ENCODE data around the gene ENG. TPM values are rescaled to one million over a fixed set of nuclear protein-coding genes. Genes with fewer than 3 reads are reported as not detected.

ENG gene
- total RNA-seq, 1 donor: 60.8 TPM

DNA sequence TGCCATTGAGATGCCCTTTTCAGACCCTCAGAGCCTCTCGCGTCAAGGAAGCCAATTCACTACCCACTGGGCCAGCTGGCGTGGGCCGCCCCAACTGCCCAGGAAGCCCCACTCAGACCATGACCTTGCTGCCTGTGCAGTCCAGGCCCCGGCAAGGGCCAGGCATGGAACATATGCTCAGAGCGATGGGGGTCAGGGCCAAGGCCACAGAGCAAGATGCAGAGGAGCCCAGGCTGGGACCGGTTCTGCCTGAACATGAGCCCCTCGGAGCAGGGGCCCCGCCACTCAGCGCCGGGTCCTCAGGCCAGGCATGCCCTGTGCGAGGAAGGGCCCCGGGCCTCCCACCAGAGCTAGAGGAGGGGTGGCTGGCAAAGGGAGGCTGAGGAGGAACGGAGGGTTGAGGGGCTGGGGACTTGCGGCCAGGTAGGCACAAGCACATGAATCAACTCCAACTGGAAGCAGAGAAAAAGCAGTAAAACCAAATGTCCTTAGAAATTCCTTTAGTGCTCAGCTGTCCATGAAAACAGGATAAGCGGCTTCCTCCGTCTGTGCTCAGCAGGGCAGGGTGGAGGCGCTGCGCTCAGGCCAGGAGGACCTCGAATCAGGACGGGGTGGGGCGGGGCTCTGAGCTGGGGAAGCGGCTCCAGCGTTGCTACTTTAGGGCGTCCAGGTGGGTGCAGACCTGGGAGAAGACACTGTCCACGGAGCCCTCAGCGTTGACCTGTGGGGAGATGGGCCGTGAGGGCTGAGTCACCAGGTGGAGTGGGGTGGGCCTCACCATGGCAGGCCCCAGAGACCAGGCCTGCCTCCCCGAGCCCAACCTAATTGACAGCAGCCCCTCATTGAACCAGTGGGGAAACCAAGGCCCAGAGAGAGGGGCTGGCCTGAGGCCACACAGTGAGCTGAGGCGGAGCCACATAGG lies 13.2 kb upstream of the ENG start:
- Histone ChIP-seq H3K9me3 (ENCODE audit: low read depth, low read length) (no peaks in the 10 kb centered on the region), H2AFZ (ENCODE audit: low read length) (no peak overlapping the region), H3K4me2 (ENCODE audit: insufficient read depth, low read length) (no peak overlapping the region), H3K27ac (ENCODE audit: low read depth, low read length) (no peak overlapping the region), H3K36me3 (ENCODE audit: insufficient read depth, low read length) (peaks cover 40% of the 10 kb centered on the region), H3K79me2 (ENCODE audit: insufficient read depth, low read length) (no peaks in the 10 kb centered on the region), H3K4me3 (ENCODE audit: insufficient read depth, low read length) (no peak overlapping the region), H3K27me3 (ENCODE audit: insufficient read depth, low read length) (no peaks in the 10 kb centered on the region), H4K20me1 (ENCODE audit: insufficient read depth, low read length) (no peaks in the 10 kb centered on the region), H3K4me1 (ENCODE audit: insufficient read depth, low read length) (peaks cover 15% of the 10 kb centered on the region)
- peak; percentile 55 for DNase-seq (ENCODE audit: insufficient read length, low spot score, missing footprints)
- TF ChIP-seq, protein P1, sequence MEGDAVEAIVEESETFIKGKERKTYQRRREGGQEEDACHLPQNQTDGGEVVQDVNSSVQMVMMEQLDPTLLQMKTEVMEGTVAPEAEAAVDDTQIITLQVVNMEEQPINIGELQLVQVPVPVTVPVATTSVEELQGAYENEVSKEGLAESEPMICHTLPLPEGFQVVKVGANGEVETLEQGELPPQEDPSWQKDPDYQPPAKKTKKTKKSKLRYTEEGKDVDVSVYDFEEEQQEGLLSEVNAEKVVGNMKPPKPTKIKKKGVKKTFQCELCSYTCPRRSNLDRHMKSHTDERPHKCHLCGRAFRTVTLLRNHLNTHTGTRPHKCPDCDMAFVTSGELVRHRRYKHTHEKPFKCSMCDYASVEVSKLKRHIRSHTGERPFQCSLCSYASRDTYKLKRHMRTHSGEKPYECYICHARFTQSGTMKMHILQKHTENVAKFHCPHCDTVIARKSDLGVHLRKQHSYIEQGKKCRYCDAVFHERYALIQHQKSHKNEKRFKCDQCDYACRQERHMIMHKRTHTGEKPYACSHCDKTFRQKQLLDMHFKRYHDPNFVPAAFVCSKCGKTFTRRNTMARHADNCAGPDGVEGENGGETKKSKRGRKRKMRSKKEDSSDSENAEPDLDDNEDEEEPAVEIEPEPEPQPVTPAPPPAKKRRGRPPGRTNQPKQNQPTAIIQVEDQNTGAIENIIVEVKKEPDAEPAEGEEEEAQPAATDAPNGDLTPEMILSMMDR (IDR thresholded peaks at IDR 0.05; ENCODE audit: extremely low read depth, low read depth, low read length): no peak

DNA sequence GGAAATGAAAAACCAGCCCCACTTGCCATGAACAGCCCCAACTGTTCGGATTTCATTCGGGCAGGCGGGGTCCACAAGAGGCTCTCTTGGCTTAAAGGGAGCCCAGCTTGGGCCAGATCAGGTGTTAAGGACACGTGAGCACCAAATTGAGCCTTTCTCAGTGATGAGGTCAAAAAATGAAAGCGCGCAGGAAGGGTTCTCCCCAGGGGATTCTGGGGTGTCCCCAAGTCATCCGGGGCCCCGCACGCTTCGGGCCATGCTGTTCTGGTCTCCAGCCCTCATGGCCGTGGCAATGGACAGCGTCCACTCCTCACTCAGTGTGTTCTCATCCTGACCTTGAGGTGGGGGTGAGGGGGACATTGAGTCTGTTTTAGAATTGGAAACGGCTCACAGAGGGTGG lies 12.1 kb upstream of the ENG start:
- Histone ChIP-seq H3K4me3 (ENCODE audit: insufficient read depth, low read length) (no peak overlapping the region), H4K20me1 (ENCODE audit: insufficient read depth, low read length) (no peaks in the 10 kb centered on the region), H3K79me2 (ENCODE audit: insufficient read depth, low read length) (no peaks in the 10 kb centered on the region), H3K27me3 (ENCODE audit: insufficient read depth, low read length) (no peaks in the 10 kb centered on the region), H3K9me3 (ENCODE audit: low read depth, low read length) (no peaks in the 10 kb centered on the region), H3K27ac (ENCODE audit: low read depth, low read length) (no peak overlapping the region), H3K4me1 (ENCODE audit: insufficient read depth, low read length) (peaks cover 7% of the 10 kb centered on the region), H2AFZ (ENCODE audit: low read length) (no peak overlapping the region), H3K36me3 (ENCODE audit: insufficient read depth, low read length) (peaks cover 34% of the 10 kb centered on the region), H3K4me2 (ENCODE audit: insufficient read depth, low read length) (no peak overlapping the region)
- TF ChIP-seq, protein P1 (IDR thresholded peaks at IDR 0.05; ENCODE audit: extremely low read depth, low read depth, low read length): no peak
- DNase-seq (ENCODE audit: insufficient read length, low spot score, missing footprints): peak; percentile 62

DNA sequence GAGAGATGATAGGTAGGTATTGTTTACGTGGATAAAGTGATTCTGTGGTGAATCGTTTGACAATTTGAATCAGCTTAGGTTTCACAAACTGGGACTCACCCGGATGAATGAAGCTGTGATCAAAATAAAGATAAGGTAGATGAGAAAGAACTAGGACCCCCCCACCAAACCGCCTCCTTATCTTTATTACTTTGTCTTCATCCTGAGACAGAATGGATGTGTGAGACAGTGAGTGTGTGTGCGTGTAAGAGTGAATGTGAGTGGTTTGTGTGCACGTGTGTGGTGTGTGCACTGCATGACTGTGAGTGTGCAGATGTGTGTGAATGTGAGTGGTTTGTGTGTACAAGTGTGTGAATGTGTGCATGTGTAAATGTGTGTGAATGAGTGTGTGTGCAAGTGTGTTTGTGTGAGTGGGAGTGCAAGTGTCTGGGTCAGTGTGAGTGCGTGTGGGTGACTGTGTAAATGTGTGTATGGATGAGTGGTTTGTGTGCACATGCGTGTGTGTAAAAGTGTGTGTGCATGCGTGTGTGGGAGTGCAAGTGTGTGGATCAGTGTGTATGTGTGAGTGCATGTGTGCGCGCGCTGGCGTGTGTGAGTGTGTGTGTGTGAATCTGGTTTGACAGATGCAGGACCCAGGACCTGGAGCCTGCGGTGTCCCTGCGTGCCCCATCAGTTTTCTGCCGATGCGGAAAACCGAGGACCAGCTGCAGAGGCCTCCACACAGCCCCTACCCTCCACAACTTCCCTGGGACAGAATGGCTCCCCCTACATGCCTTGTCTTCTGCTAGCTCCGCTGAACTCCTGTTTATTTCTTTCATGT lies 11.4 kb upstream of the ENG start:
- H3K4me1 ChIP-seq (ENCODE audit: insufficient read depth, low read length): no peaks in the 10 kb centered on the region
- no peaks in the 10 kb centered on the region for H3K9me3 ChIP-seq (ENCODE audit: low read depth, low read length)
- H3K27ac ChIP-seq (ENCODE audit: low read depth, low read length): no peak overlapping the region
- no peak overlapping the region for H2AFZ ChIP-seq (ENCODE audit: low read length)
- TF ChIP-seq, protein P1 (IDR thresholded peaks at IDR 0.05; ENCODE audit: extremely low read depth, low read depth, low read length): no peak
- H4K20me1 ChIP-seq (ENCODE audit: insufficient read depth, low read length): no peaks in the 10 kb centered on the region
- H3K4me3 ChIP-seq (ENCODE audit: insufficient read depth, low read length): no peak overlapping the region
- peak; percentile 42 for DNase-seq (ENCODE audit: insufficient read length, low spot score, missing footprints)
- no peak overlapping the region for H3K4me2 ChIP-seq (ENCODE audit: insufficient read depth, low read length)
- H3K79me2 ChIP-seq (ENCODE audit: insufficient read depth, low read length): no peaks in the 10 kb centered on the region
- H3K27me3 ChIP-seq (ENCODE audit: insufficient read depth, low read length): no peaks in the 10 kb centered on the region
- H3K36me3 ChIP-seq (ENCODE audit: insufficient read depth, low read length): peaks cover 27% of the 10 kb centered on the region

DNA sequence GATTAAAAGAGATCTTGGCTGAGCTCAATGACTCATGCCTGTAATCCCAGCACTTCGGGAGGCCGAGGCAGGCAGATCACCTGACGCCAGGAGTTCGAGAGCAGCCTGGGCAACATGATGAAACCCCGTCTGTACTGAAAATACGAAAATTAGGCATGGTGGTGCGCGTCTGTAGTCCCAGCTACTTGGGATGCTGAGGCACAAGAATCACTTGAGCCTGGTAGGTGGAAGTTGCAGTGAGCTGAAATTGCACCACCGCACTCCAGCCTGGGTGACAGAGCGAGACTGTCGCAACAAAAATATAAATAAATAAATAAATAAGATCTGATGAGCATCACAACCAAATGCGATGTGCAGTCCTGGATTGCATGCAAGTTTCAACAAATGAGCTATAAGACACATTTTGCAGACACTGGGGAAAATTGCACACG lies 8.7 kb upstream of the ENG start:
- peaks cover 6% of the 10 kb centered on the region for H3K4me1 ChIP-seq (ENCODE audit: insufficient read depth, low read length)
- H3K27ac ChIP-seq (ENCODE audit: low read depth, low read length): no peak overlapping the region
- no peaks in the 10 kb centered on the region for H3K9me3 ChIP-seq (ENCODE audit: low read depth, low read length)
- H4K20me1 ChIP-seq (ENCODE audit: insufficient read depth, low read length): no peaks in the 10 kb centered on the region
- H3K36me3 ChIP-seq (ENCODE audit: insufficient read depth, low read length): peaks cover 8% of the 10 kb centered on the region
- no peaks in the 10 kb centered on the region for H3K27me3 ChIP-seq (ENCODE audit: insufficient read depth, low read length)
- H2AFZ ChIP-seq (ENCODE audit: low read length): no peak overlapping the region
- no peaks in the 10 kb centered on the region for H3K79me2 ChIP-seq (ENCODE audit: insufficient read depth, low read length)
- H3K4me3 ChIP-seq (ENCODE audit: insufficient read depth, low read length): no peak overlapping the region
- H3K4me2 ChIP-seq (ENCODE audit: insufficient read depth, low read length): no peak overlapping the region
- TF ChIP-seq, protein P1 (IDR thresholded peaks at IDR 0.05; ENCODE audit: extremely low read depth, low read depth, low read length): no peak
- no peak for DNase-seq (ENCODE audit: insufficient read length, low spot score, missing footprints)
